AG09309 (cell line): ENCODE measurements around the gene TGM5.

Experiments
- DNase-seq: peaks from one replicate; pipeline ENCODE4 v3.0.0-alpha.2; 2010; ENCODE audit warnings: low read depth
- H3K4me3 ChIP-seq: 2 replicates; pipeline ENCODE4 v1.5.1; 2011; ENCODE audit warnings: mild to moderate bottlenecking, low read depth, low read length, moderate library complexity; ENCODE audit not compliant: control insufficient read depth
- CTCF ChIP-seq: IDR thresholded peaks from 2 replicates; pipeline ENCODE4 v1.5.1; 2011; ENCODE audit warnings: mild to moderate bottlenecking, low read depth, low read length, inconsistent platforms; ENCODE audit not compliant: insufficient read depth, control insufficient read depth; ENCODE audit errors: missing control alignments

The TGM5 gene

GRCh38 chr15:43241100-43241499, 25.6 kb downstream of the TGM5 start:
- peak; percentile 75 for DNase-seq
- no peak for TF ChIP-seq CTCF
- no peak overlapping the region for H3K4me3 ChIP-seq

- no peak for TF ChIP-seq CTCF
- no peak for DNase-seq
- H3K4me3 ChIP-seq = no peak overlapping the region
Observed at GRCh38 chr15:43239732-43240491, 26.8 kb downstream of the TGM5 start.

GRCh38 chr15:43238671-43239131, 28.0 kb downstream of the TGM5 start:
- no peak for TF ChIP-seq CTCF
- no peak for DNase-seq
- H3K4me3 ChIP-seq = no peak overlapping the region

- no peak for TF ChIP-seq CTCF
- H3K4me3 ChIP-seq = no peak overlapping the region
- DNase-seq = no peak
Observed at GRCh38 chr15:43237842-43238470, 28.8 kb downstream of the TGM5 start.

GRCh38 chr15:43235536-43235935, 31.2 kb downstream of the TGM5 start:
- DNase-seq = no peak
- TF ChIP-seq CTCF = no peak
- no peak overlapping the region for H3K4me3 ChIP-seq

GRCh38 chr15:43232289-43232874, 34.3 kb downstream of the TGM5 start:
- no peak overlapping the region for H3K4me3 ChIP-seq
- DNase-seq = no peak
- TF ChIP-seq CTCF = no peak
